Activated T-helper 9 cell treated with anti-CD3 and anti-CD28 coated beads, Interleukin-2, amount 50 U/mL, for 16 hours (primary cell): Measurements from ENCODE around the gene RSPH1.
A peak's percentile ranks its signal among the peaks of the same experiment; 100 is the strongest.

ENCODE experiments used
- DNase-seq: peaks from one replicate; pipeline ENCODE4 v3.0.0-alpha.2; 2020; ENCODE audit warnings: low read depth

Gene RSPH1

DNA sequence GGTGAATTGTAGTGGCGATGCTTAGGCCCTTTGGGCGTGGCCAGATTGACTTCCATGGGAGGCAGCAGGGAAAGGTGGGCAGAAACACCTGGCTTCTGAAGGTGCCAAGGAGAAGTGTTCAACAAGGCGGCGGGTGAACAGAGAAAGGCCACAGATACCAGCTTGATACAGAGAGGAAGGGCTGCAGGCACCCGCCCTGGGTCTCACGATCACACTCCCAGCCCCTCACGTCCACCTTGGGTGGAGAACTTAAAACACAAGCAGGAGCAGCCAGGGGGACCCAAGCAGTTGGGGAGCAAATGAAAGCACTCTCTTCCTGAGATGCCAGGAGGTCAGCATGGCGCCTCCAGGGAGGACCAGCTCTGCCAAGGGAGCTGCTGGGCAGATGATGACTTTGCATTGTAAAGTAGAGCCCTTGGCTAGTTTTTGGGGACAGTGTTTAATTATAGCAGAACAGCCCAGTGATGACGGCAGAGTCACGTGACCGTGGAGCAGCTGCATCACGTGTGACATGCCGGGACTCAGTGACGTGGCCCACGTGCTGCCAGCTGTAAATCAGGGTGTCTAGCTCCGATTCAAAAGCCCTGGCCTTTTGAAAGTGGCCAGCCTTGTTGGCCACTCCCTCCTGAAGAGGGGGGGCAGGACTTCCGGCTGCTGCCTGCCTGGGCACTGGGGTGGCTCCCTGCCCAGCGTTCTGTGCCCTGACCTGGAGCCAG lies 36.6 kb upstream of the RSPH1 start:
- no peak for DNase-seq

DNA sequence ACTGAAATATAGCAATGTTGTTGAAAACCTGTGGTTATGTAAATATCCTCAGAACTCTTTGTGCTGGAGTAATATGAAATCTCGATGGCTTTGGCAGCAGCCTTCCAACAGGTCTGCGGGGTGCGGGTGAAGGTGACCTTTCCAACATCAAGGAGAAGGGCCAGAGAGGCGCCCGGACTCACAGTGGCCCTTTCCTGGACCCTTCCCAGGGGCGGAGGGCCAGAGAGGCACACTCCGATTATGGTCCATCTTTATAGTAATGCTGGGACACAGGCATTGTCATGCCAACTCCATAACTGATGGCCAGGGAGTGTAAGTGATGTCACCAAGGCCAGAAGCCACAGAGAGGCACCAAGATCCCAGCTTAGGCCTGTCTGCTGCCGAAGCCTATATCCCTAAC lies 35.7 kb upstream of the RSPH1 start:
- no peak for DNase-seq

DNA sequence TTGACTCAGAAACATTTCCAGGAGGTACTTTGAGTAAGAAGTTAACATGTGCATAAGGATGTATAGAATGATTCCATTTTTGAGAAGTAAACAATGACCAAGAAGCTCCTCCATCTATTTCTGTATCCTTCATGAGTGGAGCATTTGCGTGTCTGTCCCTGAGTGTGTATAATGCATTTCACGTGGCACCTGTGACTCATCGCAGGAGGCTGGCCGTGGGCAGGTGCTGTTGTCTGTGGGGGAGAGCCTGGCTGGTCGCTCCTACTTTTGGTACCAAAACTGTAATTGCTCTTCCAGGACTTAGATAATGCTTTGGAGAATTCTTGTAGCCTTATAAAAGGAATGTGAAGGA lies 34.1 kb upstream of the RSPH1 start:
- DNase-seq, result peak; percentile 17

DNA sequence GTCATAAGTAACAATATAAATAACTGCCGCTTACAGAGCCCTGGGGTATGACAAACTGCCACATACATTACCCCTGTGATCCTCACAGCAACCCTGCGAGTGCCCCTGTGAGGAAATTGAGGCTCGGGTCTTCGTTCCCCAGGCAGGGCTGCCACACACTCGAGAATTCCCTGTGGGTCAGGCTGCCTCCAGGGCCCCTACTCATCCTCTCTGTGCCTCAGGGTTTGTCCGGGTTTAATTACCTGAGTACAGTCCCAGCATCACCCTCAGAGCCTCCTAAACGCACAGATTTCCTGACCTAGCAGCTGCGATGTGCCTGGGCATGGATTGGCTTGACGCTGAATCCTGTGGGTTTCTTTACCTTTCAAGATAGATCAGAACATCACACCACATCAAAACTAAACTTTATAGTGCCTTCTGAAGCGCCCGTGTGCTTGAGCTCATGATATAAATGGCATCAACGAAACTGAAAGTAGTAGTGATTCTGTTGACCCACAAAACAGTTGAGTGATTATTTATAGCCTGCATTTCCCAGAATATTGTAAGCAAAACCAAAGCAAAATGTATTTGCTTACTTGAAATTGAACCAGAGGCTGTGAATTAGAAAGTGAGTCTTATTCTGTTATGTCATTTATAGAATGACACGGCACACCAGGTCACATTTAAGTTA lies 31.6 kb upstream of the RSPH1 start:
- peak; percentile 30 for DNase-seq

DNA sequence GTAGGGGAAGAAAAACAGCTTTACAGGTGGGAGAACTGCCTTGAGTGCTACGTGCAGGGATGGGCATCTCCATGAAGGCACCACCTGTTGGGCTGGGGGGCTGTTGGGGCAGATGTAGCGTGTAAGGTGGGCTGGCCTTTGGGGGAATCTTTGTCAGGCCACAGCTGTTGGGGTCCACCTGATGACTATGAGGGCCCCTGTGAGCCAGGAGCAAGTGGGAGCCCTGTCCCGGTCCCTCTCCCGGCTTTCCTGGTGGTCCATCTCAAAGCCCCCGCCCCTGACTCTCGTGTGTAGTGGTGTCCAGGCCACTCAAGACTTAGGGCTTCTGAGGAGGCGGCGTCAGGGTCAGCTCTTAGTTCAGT lies 31.1 kb upstream of the RSPH1 start:
- DNase-seq, result no peak

DNA sequence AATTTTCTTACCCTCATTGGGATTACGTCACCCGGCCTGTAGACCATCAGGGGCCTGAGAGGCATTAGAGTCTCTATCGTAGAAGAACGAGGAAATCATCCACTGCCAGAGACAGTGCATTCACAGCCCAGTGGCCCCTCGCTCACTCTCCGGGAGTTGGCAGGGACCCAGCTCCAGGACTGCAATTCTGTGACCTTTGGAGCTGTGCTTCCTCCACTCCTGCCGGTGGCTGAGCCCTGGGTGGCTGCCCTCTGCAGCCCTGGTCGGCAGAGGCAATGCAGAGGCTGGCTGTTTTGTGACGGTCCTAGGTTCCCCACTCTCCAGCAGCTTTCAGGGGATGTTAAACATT lies 30.3 kb upstream of the RSPH1 start:
- DNase-seq, result no peak

DNA sequence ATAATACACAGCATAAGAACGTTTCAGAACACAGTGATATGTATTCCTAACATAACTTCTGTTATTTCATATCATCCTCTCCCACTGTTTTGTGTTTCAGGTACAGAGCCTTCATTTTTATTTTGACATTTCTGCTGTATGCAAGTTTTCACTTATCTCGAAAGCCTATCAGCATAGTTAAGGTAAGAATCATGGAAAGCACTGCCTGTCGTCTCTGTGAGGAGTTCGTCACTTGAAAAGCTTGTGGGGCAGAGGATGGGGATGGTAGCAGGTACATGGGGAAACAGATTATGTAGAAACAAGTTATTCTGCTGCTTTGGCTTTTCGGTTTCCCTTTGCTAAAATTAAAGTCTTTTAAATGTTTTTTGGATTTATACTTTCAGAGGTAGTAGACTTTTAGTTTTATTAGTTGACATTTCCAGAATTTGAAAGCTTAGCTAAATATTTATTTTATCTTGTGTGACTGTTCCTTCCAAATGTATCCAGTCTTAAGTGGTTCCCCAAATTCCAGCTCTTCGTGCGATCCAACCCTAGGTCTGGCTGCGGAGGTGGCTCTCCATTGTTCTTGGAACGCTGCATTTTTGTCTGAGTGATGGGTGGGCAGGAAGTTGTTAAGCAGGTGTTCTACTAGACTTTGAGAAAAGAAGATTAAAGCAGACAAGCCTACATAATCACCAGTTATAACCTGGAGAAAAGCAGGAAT lies 29.8 kb upstream of the RSPH1 start:
- DNase-seq, result no peak

DNA sequence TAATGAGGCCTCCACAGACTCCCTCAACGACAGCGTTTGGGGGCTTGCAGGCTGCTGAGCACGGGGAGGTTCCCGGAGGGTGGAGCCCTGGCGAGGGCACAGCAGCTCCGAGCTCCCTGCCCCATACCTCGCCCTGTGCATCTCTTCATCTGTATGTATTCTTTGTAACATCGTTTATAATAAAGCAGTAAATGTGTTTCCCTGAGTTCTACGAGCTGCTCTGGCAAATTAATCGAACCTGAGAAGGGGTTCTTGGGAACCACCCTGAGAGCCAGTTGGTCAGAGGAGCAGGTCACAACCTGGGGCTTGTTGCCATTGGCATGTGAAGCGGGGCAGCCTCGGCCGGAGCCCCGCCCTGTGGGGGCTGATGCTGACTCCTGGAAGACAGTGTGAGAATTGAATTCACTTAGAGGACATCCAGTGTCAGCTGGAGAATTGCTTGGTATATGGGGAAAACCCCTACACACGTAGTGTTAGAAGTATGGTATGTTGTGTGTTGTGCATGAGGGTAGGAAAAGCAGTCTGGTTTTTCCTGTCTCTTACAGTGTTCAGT lies 29.1 kb upstream of the RSPH1 start:
- DNase-seq, result no peak

DNA sequence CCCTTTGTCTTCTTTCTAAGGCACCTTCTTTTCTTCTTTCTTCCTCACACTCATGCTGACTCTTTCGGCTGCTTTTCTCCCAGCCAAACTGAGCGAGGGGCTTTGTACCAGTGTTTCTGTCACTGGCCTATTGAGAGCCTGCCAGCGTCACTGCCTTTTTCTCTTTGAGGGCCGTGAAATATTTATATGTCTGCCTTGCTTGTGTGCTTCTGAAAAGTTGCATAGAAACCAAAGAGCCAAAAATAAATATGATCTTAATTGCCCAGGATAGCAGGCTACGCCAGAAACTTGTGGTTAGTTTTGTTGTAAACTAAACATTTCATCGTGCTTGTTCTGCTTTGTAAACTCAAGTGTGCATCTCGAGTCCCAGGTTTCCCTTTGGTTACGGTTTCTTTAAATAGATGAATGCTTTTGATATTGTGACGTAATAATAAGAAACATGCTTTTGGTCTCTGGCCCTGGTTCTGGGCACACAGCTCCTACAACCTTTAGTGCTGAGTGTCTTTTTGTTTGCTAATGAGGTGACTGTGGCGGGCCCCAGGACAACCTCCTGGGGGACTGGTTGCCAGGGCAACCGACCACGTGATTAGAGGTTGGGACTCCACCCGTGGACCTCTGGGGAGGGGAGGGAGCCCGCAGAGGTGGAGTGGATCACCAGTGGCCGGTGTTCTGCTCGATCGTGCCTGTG lies 28.5 kb upstream of the RSPH1 start:
- DNase-seq, result no peak

DNA sequence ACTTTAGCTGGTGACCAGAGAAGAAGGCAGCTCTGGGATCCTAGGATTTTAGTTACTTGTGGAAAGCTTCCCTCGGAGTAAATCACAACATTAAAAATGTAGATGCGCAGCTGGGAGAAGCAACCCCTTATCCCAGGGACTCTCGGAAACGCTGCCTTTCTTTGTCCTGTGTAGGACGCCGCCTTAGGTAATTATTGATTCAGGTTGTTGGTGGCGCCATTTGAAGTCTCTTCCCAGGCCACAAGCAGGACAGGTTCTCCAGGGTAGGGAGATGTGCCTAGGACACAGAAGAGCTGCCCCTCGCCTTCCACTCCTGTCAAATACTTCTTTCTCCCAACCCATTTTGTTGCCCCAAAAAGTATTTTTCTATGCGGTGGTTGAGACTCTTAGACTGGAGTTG lies 27.9 kb upstream of the RSPH1 start:
- no peak for DNase-seq

DNA sequence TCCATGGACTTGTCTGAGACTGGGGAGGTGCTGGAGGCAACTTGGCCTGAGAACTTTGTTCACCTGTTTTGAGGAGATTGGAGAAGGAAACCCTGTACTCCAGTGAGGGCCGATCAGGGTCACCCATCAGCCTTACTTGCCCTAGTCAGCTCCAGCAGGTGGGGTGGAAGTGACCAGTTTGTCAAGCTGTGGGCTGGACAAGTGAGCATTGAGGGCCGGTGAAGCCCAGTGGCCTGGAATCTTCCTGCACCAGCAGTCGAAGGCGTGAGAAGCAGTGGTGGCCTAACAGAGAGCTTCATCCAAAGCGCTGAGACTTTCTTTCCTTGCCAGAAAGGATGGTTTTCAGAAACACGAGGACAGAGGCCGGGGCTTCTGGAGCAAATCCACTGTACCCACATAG lies 27.2 kb upstream of the RSPH1 start:
- DNase-seq, result no peak

DNA sequence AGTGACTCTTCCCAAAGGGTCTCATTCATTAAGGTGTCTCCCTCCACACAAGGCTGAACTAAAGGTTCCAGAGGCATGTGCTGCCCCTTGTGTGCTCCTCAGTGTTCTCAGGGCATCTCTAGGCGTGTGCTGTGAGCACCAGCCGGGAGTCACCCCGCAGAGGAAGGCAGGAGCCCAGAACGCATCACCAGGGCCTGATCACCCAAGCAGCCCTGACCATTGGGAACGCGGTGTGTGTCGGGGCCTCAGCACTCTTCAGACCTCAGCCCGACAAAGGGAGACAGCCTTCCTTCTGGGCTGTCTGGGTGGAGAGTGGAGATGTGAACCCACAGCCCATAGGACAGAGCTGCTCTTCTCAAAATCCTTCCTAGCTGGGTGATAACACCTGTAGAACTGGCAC lies 26.7 kb upstream of the RSPH1 start:
- DNase-seq, result no peak

DNA sequence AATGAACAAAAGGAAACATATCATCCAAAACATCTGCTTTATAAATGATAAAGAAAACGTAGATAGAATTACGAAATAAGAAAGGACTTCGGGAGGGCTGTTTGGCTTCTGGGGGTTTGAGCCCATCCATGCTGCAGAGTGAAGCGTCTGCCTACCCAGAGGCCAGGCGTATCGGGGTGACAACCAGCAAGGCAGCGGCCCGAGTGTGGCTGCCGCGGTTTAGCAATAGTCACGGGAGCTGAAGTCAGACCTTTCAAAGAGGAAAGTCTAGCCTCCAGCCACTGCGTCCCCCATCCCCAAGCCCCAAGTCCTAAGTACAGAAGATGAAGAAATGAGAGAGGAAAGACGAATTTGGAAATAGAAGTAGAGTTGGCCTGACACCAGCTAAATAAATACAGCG lies 26.2 kb upstream of the RSPH1 start:
- DNase-seq, result no peak

DNA sequence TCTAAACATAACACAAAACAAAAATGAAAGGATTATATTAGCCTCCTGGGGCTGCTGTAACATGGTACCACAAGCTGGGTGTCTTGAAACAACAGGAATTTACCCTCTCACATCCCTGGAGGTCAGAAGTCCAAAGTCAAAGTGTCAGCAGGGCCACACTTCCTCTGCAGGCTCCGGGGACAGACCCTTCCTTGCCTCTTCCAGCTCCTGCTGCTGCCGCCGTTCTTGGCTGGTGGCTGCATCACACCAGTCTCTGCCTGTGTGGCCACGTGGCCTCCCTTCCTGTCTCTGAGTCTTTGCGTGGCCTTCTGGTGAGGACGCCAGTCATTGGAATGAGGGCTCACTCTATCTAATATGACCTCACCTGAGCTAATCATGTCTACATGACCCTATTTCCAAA lies 25.8 kb upstream of the RSPH1 start:
- DNase-seq, result no peak

DNA sequence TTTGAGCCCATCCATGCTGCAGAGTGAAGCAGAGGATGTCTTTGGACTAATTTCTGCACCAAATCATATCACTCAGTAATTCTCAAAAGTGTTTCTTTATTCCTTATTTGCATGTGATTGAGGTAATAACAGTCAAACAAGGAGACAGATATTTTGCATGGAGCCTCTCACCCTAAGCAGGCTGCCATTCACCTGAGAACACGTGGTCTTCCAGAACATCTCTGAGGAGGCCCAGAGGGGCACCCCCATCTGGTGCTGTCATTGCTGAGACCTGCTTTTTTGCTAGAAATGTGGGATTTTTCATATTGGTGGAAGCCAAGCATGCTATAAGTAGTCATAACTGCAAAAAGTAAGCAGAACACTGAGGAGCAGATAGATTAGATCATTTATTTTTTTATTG lies 25.4 kb upstream of the RSPH1 start:
- no peak for DNase-seq

DNA sequence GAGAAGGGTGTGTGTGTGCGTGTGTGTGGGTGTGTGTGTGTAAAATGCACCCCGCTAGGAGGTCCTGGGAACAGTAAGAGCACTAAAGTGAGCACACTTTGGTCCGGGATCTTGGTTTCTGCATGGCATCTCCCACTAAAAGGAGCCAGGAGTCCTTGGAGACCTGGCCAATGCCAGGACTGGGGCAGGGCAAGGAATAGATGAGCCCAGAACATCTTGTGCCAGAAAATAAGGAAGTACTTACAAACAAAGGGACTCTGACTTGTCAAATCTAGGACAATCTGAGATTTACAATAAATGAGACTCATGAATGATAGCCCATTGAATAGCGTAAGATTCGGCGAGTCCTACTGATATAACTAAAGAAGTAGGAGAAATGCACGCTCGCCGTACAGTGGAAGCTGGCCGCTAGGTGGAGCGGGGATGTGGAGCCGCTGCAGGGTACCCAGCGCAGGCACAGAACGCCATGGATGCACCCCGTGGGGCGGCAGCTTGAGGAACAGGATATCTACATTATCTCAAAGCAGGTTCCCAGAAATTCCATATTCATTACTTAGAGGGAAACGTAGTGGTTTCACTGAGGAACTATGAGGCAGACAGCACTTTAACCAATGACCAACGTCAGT lies 24.7 kb upstream of the RSPH1 start:
- DNase-seq, result no peak

DNA sequence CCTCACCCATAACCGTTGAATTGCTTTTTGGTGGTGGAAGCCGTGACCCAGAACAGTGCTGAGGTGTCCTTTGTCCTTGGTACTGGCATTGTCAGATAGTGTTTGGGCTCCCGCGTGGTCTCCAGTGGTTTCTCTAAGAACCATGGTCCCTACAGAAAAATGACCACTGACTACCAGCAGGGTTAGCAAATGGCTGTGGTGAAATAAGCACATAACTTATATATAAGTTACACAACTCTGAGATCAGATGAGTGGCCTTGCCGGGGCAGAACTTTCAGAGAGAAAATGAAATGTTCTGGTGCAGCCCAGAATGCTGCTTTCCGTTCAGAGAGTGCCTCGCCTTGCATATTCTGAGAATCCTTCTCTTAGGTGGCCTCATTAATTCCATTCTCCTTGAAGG lies 22.6 kb upstream of the RSPH1 start:
- DNase-seq, result no peak

DNA sequence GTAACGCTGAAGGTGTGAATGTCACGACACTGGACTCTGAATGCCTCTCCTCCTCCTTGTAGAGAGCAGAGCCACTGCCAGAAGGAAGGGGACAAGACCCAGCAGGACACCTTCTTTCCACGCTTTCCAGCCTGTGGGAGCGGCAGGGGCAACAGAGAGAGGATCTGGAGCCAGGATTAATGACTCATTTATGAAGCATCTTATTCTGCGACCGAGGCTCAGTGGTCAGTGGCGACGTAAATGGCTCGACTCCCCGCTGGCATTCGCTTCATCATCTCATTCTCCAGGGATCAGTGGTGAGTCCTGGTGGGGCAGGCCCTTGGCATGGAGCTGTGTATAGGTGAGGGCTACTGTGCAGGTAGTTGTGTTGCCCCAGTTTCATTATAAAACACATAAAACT lies 22.2 kb upstream of the RSPH1 start:
- no peak for DNase-seq

DNA sequence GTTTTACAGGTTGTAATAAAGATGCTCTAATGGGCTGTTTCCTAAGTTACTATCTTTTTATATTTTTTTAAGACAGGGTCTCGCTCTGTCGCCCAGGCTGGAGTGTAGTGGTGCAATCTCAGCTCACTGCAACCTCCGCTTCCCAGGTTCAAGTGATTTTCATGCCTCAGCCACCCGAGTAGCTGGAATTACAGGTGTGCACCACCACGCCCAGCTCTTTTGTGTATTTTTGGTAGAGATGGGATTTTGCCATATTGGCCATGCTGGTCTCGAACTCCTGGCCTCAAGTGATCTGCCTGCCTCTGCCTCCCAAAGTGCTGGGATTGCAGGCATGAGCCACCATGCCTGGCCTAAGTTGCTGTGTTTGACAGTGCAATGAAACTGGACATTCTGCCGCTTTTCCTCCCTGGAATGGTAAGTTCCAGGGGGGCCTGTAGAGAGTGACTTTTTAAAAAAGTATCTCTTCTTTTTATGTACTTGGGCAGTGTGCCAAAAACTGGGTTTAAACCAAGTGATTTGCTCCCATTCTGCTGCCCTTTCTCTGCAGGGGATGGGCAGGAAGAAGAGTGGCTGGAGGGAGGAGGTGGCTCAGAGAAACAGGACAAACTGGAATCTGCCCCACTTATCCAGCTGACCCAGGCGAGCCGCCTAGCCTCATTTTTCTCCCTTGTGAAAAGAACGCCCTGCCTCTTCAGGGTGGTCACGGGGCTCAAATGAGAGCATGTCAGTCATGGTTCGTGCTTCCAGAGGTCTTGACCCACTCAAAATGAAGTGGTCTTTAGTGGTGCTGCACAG lies 19.9 kb upstream of the RSPH1 start:
- no peak for DNase-seq

DNA sequence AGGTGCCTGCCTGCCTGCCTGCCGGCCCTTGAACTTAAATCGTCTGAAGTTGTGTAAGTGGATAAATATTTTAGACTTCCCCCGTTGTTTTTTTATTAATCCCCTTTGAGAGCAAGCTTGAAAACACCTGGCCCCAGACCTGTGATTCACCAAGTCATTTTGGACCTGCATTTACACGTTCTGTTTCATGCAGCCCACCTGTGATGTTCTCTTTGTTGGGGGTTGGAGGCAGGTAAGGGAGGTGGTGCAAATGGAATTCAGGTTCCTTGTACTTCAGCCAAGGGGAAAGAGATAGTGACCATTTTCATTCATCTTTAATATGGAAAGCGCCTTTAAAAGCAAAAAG lies 18.8 kb upstream of the RSPH1 start:
- DNase-seq, result no peak

DNA sequence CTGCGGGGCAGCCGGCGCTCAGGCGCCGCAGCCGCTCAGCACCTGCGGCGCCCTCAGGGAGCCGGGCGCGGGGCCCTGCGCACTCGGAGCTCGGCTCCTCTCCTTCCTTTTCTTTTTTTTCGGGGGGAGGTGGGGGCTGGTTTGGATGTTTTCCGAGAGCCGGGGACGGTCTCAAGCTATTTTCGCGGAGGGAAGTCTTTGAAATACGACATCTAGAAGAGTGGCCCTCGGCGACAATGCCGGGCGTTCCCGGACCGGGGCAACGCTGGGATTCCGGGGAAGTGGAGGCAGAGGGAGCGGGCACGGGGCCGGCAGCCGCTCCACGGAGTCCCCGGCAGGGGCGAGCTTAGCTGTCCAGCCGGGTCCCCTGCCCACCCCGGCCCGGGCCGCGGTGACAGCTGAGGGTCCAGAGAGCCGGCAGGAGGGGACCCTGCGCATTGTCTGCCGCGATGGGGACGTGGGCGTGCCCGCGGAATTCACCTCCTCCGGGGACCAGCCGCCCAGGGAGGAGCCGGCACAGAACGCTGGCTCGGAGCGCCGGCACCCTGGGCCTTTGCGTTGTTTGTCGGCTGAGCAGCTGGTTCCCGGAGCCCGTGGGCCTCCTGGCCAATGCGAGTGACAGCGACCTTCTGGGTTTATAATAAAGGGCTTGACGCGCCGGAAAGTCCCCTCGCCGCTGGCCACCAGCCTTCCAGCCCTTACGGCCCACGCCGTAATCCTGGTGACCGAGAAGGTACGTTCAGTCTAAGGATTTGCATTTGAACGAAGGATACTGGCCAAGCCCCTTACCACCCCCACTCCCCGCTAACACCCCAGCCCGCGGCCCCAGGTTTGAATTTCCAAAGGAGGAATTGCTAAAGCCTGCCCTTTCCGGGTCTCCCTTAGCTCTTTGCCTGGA lies 18.2 kb upstream of the RSPH1 start:
- DNase-seq, result peak; percentile 61
